HUES6 (cell line): Measurements from ENCODE around the gene CENPVL2.
"Not testable (repeated sequence)": the region's sequence is repeated elsewhere in the genome, so short reads cannot be mapped to it uniquely, and the experiment has no call there.

Experiments
- H3K27ac ChIP-seq: 2 replicates; pipeline ENCODE4 v1.7.0; 2013; ENCODE audit warnings: low read depth, mild to moderate bottlenecking, low read length, inconsistent platforms
- H3K27me3 ChIP-seq: 2 replicates; pipeline ENCODE4 v1.6.1; 2013; ENCODE audit warnings: low read length; ENCODE audit not compliant: control insufficient read depth, insufficient read depth
- H3K36me3 ChIP-seq: 2 replicates; pipeline ENCODE4 v1.6.1; 2013; ENCODE audit warnings: low read length; ENCODE audit not compliant: control insufficient read depth, insufficient read depth
- H3K4me1 ChIP-seq: 2 replicates; pipeline ENCODE4 v1.6.1; 2013; ENCODE audit warnings: low read length; ENCODE audit not compliant: control insufficient read depth, insufficient read depth
- H3K4me3 ChIP-seq: 2 replicates; pipeline ENCODE4 v1.5.1; 2013; ENCODE audit warnings: low read depth, low read length
- H3K9ac ChIP-seq: one replicate; pipeline ENCODE4 v1.6.1; 2013; ENCODE audit warnings: mild to moderate bottlenecking, low read length
- H3K9me3 ChIP-seq: 2 replicates; pipeline ENCODE4 v1.6.1; 2013; ENCODE audit warnings: low read depth, low read length; ENCODE audit not compliant: control insufficient read depth, insufficient read depth

Gene CENPVL2

GRCh38 chrX:51641421-51642021, 41.1 kb downstream of the CENPVL2 start:
- H3K4me3 ChIP-seq: no peak overlapping the region
- H3K4me1 ChIP-seq: 0 out of 2 replicates have a peak, but pooled peaks cover 2% of the 10 kb centered on the region
- H3K36me3 ChIP-seq: no peaks in the 10 kb centered on the region
- H3K9ac ChIP-seq: no peak overlapping the region
- peaks cover 4% of the 10 kb centered on the region; the same call in 1 of the 2 replicates for H3K27me3 ChIP-seq
- peaks cover 12% of the 10 kb centered on the region for H3K9me3 ChIP-seq
- no peak overlapping the region for H3K27ac ChIP-seq

GRCh38 chrX:51636511-51636910, 46.1 kb downstream of the CENPVL2 start:
- H3K27ac ChIP-seq, H3K27me3 ChIP-seq, H3K4me1 ChIP-seq, H3K36me3 ChIP-seq, H3K9me3 ChIP-seq, H3K4me3 ChIP-seq, H3K9ac ChIP-seq: not testable (repeated sequence)
